ENCODE data around the gene CASP10. TPM values are rescaled to one million over a fixed set of nuclear protein-coding genes. Genes with fewer than 3 reads are reported as not detected.

The CASP10 gene
- total and polyA plus RNA-seq, 2 donors (not counting 1 experiment from before 2014, with no cell fraction given) = 16.0 to 34.3 TPM

GRCh38 chr2:201257956-201258665 lies 75.2 kb downstream of the CASP10 start:
- Histone ChIP-seq H4K20me1 (ENCODE audit: control insufficient read depth, insufficient read depth, low read length, poor library complexity, severe bottlenecking) (peaks cover 5% of the 10 kb centered on the region), H2AFZ (ENCODE audit: insufficient read depth, low read depth, low read length, poor library complexity, severe bottlenecking) (peak overlapping the region; percentile 55), H3K9me3 (ENCODE audit: control extremely low read depth in 1 of 3, control insufficient read depth in 2 of 3, insufficient read depth in 1 of 3, low read length in 2 of 3) (no peaks in the 10 kb centered on the region), H3K79me2 (ENCODE audit: control insufficient read depth, insufficient read depth, low read length) (peaks cover 69% of the 10 kb centered on the region), H3K36me3 (replicated peaks in 1 of 2; ENCODE audit: control extremely low read depth in 1 of 2, control insufficient read depth in 1 of 2, extremely low read depth in 1 of 2, insufficient read depth in 2 of 2, low read length in 1 of 2) (no peaks in the 10 kb centered on the region), H3K4me2 (replicated peaks; ENCODE audit: low read depth, low read length, poor library complexity, severe bottlenecking) (peak overlapping the region; percentile 87), H3K27me3 (replicated peaks in 1 of 4; ENCODE audit: control extremely low read depth in 1 of 4, control insufficient read depth in 3 of 4, insufficient read depth in 4 of 4, low read length in 3 of 4) (no peaks in the 10 kb centered on the region), H3K9ac (ENCODE audit: low read length) (peak overlapping the region; percentile 81), H3K27ac (ENCODE audit: low read length in 2 of 2) (peak overlapping the region; percentile 97 to 98), H3K4me3 (ENCODE audit: control extremely low read depth in 1 of 5, extremely low read depth in 1 of 5, insufficient read depth in 1 of 5, low read depth in 2 of 5, low read length in 4 of 5) (peak overlapping the region; percentile 39 to 90 (median 58)), H3K4me1 (ENCODE audit: control insufficient read depth in 2 of 2, insufficient read depth in 2 of 2, low read length in 2 of 2) (peaks cover 58 to 84% of the 10 kb centered on the region in 2 donors)
- ChIA-PET CTCF (interaction anchor here (1.2 to 10.9 kb wide), 3 partner anchors 11 to 24 kb away, joined by 4 to 123 read pairs (median 65); no protein-coding TSS in a partner anchor), POLR2A (interaction anchor here (0.6 to 1.6 kb wide), 2 partner anchors 21 to 241 kb away, joined by 3 to 5 read pairs; no protein-coding TSS in a partner anchor)
- DNase-seq (peak; percentile 94), ATAC-seq (ENCODE audit: low read depth) (peak; percentile 67)
- TF ChIP-seq EZH2 (IDR thresholded peaks at IDR 0.05; ENCODE audit: borderline replicate concordance, insufficient read depth, low read depth, low read length, poor library complexity, severe bottlenecking) = no peak
- no peak for TF ChIP-seq CTCF (IDR thresholded peaks at IDR 0.05)
- intact Hi-C loops (cut with micrococcal nuclease) = loop anchor here (1.0 to 5.0 kb wide), 7 partner anchors 22 to 524 kb away; partner anchors contain the start of genes ALS2, CFLAR, HYCC2 and STRADB
- Mint-ChIP-seq H3K4me3 (peak overlapping the region; percentile 87), H3K27me3 (no peaks in the 10 kb centered on the region), H3K4me1 (peaks cover 73% of the 10 kb centered on the region), H3K27ac (peak overlapping the region; percentile 99), H3K9me3 (ENCODE audit: insufficient read depth) (no peaks in the 10 kb centered on the region)
- WGBS (ENCODE audit: insufficient coverage) = 0% methylated on average over 4 of the region's 10 CpGs
